Smooth muscle cell (in vitro differentiated cells): ENCODE results near the gene LHCGR. TPM values are rescaled to one million over a fixed set of nuclear protein-coding genes. Genes with fewer than 3 reads are reported as not detected.

ENCODE experiments used
- DNase-seq: peaks from one replicate; lab custom pipeline; 2025; ENCODE audit not compliant: unreplicated experiment; lab: John Stamatoyannopoulos, UW
- H2AFZ ChIP-seq: fragments of 200-600 bp; sonication (generic); 2 replicates; pipeline ENCODE4 v1.6.0; 2016; ENCODE audit warnings: antibody characterized with exemption, low read depth, mild to moderate bottlenecking
- H3F3A ChIP-seq: fragments of 200-600 bp; sonication (generic); 2 replicates; pipeline ENCODE4 v1.6.0; 2017; ENCODE audit warnings: antibody characterized with exemption, low read depth
- H3K27ac ChIP-seq: fragments of 200-600 bp; sonication (generic); 2 replicates; pipeline ENCODE4 v1.5.1; 2016; ENCODE audit warnings: low read depth, mild to moderate bottlenecking
- H3K27me3 ChIP-seq: fragments of 200-600 bp; sonication (generic); 2 replicates; pipeline ENCODE4 v1.6.1; 2016; ENCODE audit warnings: low read depth, mild to moderate bottlenecking
- H3K36me3 ChIP-seq: fragments of 200-600 bp; sonication (generic); 2 replicates; pipeline ENCODE4 v1.5.1; 2016; ENCODE audit warnings: low read depth
- H3K4me1 ChIP-seq: fragments of 200-600 bp; sonication (generic); 2 replicates; pipeline ENCODE4 v1.5.1; 2016; ENCODE audit warnings: low read depth
- H3K4me2 ChIP-seq: fragments of 200-600 bp; sonication (generic); 2 replicates; pipeline ENCODE4 v1.6.0; 2016; ENCODE audit warnings: mild to moderate bottlenecking
- H3K4me3 ChIP-seq: fragments of 200-600 bp; sonication (generic); 2 replicates; pipeline ENCODE4 v1.5.1; 2016; ENCODE audit warnings: mild to moderate bottlenecking
- H3K79me2 ChIP-seq: fragments of 200-600 bp; sonication (generic); 2 replicates; pipeline ENCODE4 v1.6.0; 2016; ENCODE audit warnings: low read depth, mild to moderate bottlenecking
- H3K9ac ChIP-seq: fragments of 200-600 bp; sonication (generic); 2 replicates; pipeline ENCODE4 v1.6.0; 2016; ENCODE audit warnings: low read depth
- H3K9me3 ChIP-seq: fragments of 200-600 bp; sonication (generic); replicated peaks from 2 replicates; pipeline ENCODE4 v1.5.1; 2016; ENCODE audit warnings: low read depth
- H4K20me1 ChIP-seq: fragments of 200-600 bp; sonication (generic); 2 replicates; pipeline ENCODE4 v1.6.0; 2016; ENCODE audit warnings: low read depth
- WGBS: methylation state at CpG from one replicate; pipeline ENCODE4 v1.1.7; 2016; ENCODE audit warnings: low lambda C conversion rate; 5-methylcytosine and 5-hydroxymethylcytosine counted together
- polyA plus RNA-seq: library from polyadenylated mRNA; unstranded; fragments of >200 nt; fragmentation: Nextera tagmentation; extraction: Ambion mirVana; gene quantifications from 2 replicates; pipeline ENCODE4 v1.2.1, GENCODE V29; 2016
- total RNA-seq: library from RNA; depleted of rRNA; stranded (reverse); fragments of >200 nt; gene quantifications from 2 replicates; pipeline ENCODE4 v1.2.3, GENCODE V29; 2014
- TF ChIP-seq, protein P1 (sequence below): fragments of 200-600 bp; sonication (generic); IDR thresholded peaks from 2 replicates; pipeline ENCODE4 v1.5.1; 2017; ENCODE audit warnings: borderline replicate concordance, mild to moderate bottlenecking, antibody characterized with exemption; ENCODE audit not compliant: insufficient read depth, poor library complexity, severe bottlenecking

Gene LHCGR
- total and polyA plus RNA-seq, 2 experiments from 2014 or later: not detected

- H3K4me3 ChIP-seq: no peak overlapping the region
- no peak overlapping the region for H3K4me2 ChIP-seq
- DNase-seq: no peak
- H3K36me3 ChIP-seq: no peaks in the 10 kb centered on the region
- H4K20me1 ChIP-seq: no peaks in the 10 kb centered on the region
- no peak overlapping the region for H3K27ac ChIP-seq
- TF ChIP-seq, protein P1, sequence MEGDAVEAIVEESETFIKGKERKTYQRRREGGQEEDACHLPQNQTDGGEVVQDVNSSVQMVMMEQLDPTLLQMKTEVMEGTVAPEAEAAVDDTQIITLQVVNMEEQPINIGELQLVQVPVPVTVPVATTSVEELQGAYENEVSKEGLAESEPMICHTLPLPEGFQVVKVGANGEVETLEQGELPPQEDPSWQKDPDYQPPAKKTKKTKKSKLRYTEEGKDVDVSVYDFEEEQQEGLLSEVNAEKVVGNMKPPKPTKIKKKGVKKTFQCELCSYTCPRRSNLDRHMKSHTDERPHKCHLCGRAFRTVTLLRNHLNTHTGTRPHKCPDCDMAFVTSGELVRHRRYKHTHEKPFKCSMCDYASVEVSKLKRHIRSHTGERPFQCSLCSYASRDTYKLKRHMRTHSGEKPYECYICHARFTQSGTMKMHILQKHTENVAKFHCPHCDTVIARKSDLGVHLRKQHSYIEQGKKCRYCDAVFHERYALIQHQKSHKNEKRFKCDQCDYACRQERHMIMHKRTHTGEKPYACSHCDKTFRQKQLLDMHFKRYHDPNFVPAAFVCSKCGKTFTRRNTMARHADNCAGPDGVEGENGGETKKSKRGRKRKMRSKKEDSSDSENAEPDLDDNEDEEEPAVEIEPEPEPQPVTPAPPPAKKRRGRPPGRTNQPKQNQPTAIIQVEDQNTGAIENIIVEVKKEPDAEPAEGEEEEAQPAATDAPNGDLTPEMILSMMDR: no peak
- no peak overlapping the region for H2AFZ ChIP-seq
- no peaks in the 10 kb centered on the region for H3F3A ChIP-seq
- H3K27me3 ChIP-seq: no peaks in the 10 kb centered on the region
- H3K9me3 ChIP-seq: no peaks in the 10 kb centered on the region
- H3K4me1 ChIP-seq: peaks cover 28% of the 10 kb centered on the region
- no peak overlapping the region for H3K9ac ChIP-seq
- no peaks in the 10 kb centered on the region for H3K79me2 ChIP-seq
These were observed 59.5 kb downstream of the LHCGR start for GRCh38 chr2:48695991-48696390.

- peak overlapping the region; percentile 25 for H3K4me2 ChIP-seq
- WGBS: 37% methylated on average over 3 of the region's 3 CpGs
These were observed 61.4 kb downstream of the LHCGR start for GRCh38 chr2:48694149-48694548.

DNA sequence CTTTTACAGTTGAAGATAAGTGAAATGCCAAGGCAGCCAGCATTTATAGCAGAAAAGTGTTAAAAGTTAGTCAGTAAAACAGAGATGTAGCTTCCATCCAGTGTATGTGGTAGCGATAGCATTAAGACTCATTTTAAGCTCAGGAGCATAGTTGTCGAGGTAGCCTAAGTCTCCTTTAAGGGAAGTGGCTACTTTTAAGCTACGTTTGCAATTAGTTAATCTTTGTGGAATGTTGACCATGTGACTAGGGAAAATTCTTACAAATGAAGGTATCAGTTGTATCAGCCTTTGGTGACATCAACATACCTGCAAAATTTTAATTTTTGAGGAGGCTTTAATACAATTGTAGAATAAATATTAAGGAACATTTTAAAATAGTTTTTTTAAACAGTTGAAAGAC, 61.9 kb downstream of the LHCGR start:
- Histone ChIP-seq H3K27ac (peak overlapping the region; percentile 64), H3K4me2 (peak overlapping the region; percentile 30), H3K36me3 (no peaks in the 10 kb centered on the region), H3K9ac (peak overlapping the region; percentile 11), H3F3A (no peaks in the 10 kb centered on the region), H4K20me1 (no peaks in the 10 kb centered on the region), H3K4me1 (peaks cover 17% of the 10 kb centered on the region), H3K79me2 (no peaks in the 10 kb centered on the region), H3K4me3 (no peak overlapping the region), H3K27me3 (no peaks in the 10 kb centered on the region), H3K9me3 (no peaks in the 10 kb centered on the region), H2AFZ (no peak overlapping the region)
- 10% methylated on average over 3 of the region's 3 CpGs for WGBS
- TF ChIP-seq, protein P1: no peak
- DNase-seq: no peak

More at GRCh38 chr2:48694149-48694548, 61.4 kb downstream of the LHCGR start:
- Histone ChIP-seq H3K9ac (no peak overlapping the region), H3K79me2 (no peaks in the 10 kb centered on the region), H3K27ac (peak overlapping the region; percentile 64), H3F3A (no peaks in the 10 kb centered on the region), H4K20me1 (no peaks in the 10 kb centered on the region), H2AFZ (no peak overlapping the region), H3K36me3 (no peaks in the 10 kb centered on the region), H3K9me3 (no peaks in the 10 kb centered on the region), H3K4me1 (peaks cover 18% of the 10 kb centered on the region), H3K27me3 (no peaks in the 10 kb centered on the region), H3K4me3 (no peak overlapping the region)
- TF ChIP-seq, protein P1: no peak
- no peak for DNase-seq

DNA sequence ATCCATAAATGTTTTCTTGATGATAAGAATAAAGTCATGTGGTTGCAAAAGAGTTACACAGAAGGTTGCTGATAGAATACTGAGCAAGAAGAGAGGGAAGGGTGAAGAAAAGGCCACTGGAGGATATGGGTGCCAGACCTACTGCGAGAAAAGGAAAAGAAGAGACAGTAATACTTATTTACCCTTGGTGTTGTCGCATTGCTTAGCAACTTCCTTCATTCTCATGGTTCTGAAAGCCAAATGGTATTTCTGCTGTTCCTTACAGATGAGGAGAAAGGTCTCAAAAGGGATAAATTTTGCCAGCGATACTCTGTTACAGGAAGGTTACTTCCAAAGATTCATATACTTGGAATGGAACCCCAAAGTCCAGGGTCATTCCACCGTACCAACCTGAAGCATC, 62.5 kb downstream of the LHCGR start:
- no peaks in the 10 kb centered on the region for H3K79me2 ChIP-seq
- H4K20me1 ChIP-seq: no peaks in the 10 kb centered on the region
- H3K4me1 ChIP-seq: peaks cover 17% of the 10 kb centered on the region
- no peak overlapping the region for H3K4me3 ChIP-seq
- TF ChIP-seq, protein P1: no peak
- no peak overlapping the region for H2AFZ ChIP-seq
- H3K4me2 ChIP-seq: peak overlapping the region; percentile 30
- no peaks in the 10 kb centered on the region for H3K36me3 ChIP-seq
- H3K9ac ChIP-seq: peak overlapping the region; percentile 11
- no peaks in the 10 kb centered on the region for H3F3A ChIP-seq
- WGBS: 92% methylated on average over 4 of the region's 4 CpGs
- no peak for DNase-seq
- H3K27me3 ChIP-seq: no peaks in the 10 kb centered on the region
- H3K27ac ChIP-seq: peak overlapping the region; percentile 64
- no peaks in the 10 kb centered on the region for H3K9me3 ChIP-seq
